BJ (cell line): Measurements from ENCODE around the gene TPCN2. TPM values are rescaled to one million over a fixed set of nuclear protein-coding genes. Genes with fewer than 3 reads are reported as not detected.

Source experiments
- CTCF ChIA-PET: fragments of 350-600 bp; formaldehyde crosslinking; extraction: SDS; loops from one replicate; lab custom pipeline; 2021; ENCODE audit warnings: antibody characterized with exemption, inconsistent platforms; lab: Yijun Ruan, JAX
- POLR2A ChIA-PET: fragments of 300-600 bp; sonication (Branson Sonifier 250); formaldehyde crosslinking; extraction: SDS; loops from one replicate; lab custom pipeline; 2021; ENCODE audit warnings: antibody characterized with exemption; lab: Charles Lee
- DNase-seq: peaks from one replicate; pipeline ENCODE4 v3.0.0-alpha.2; 2011; ENCODE audit warnings: low read depth
- H3K27me3 ChIP-seq: 2 replicates; pipeline ENCODE4 v1.6.0; 2011; ENCODE audit warnings: low read length; ENCODE audit not compliant: control insufficient read depth, insufficient read depth
- H3K36me3 ChIP-seq: 2 replicates; pipeline ENCODE4 v1.5.1; 2011; ENCODE audit warnings: low read length; ENCODE audit not compliant: control insufficient read depth, insufficient read depth
- H3K4me3 ChIP-seq: 2 replicates; pipeline ENCODE4 v1.5.1; 2011; ENCODE audit warnings: low read depth, mild to moderate bottlenecking, control low read depth, low read length
- CTCF ChIP-seq: IDR thresholded peaks from 2 replicates; pipeline ENCODE4 v1.5.1; 2011; ENCODE audit warnings: low read depth, mild to moderate bottlenecking, control low read depth, inconsistent platforms, low read length, moderate library complexity; ENCODE audit not compliant: insufficient read depth
- polyA plus RNA-seq: library from polyadenylated mRNA; depleted of rRNA; stranded (reverse); fragments of >200 nt; gene quantifications from 2 replicates; pipeline ENCODE4 v1.2.3, GENCODE V29; 2011

The TPCN2 gene
- polyA plus RNA-seq, 1 experiment, result 9.9 TPM

GRCh38 chr11:69099180-69099579 is 50.4 kb downstream of the TPCN2 start:
- no peak overlapping the region for H3K4me3 ChIP-seq
- DNase-seq, result no peak
- CTCF ChIA-PET, result interaction anchor here (0.6 to 5.8 kb wide), 9 partner anchors 10 to 586 kb away, joined by 3 to 94 read pairs (median 4); partner anchors contain the start of genes CCND1 and LTO1
- H3K27me3 ChIP-seq, result no peaks in the 10 kb centered on the region
- H3K36me3 ChIP-seq, result no peaks in the 10 kb centered on the region
- POLR2A ChIA-PET, result interaction anchor here (0.6 kb wide), 1 partner anchor 91 kb away, joined by 3 read pairs; no protein-coding TSS in a partner anchor
- TF ChIP-seq CTCF, result no peak

GRCh38 chr11:69100454-69101114 is 51.9 kb downstream of the TPCN2 start:
- Histone ChIP-seq H3K27me3 (no peaks in the 10 kb centered on the region), H3K36me3 (no peaks in the 10 kb centered on the region), H3K4me3 (no peak overlapping the region)
- DNase-seq, result no peak
- CTCF ChIA-PET, result interaction anchor here (0.9 to 5.8 kb wide), 16 partner anchors 8 to 583 kb away, joined by 3 to 94 read pairs (median 6); partner anchors contain the start of genes CCND1 and LTO1
- TF ChIP-seq CTCF, result no peak
- POLR2A ChIA-PET, result no interaction called here

GRCh38 chr11:69101115-69101791 is 52.5 kb downstream of the TPCN2 start:
- POLR2A ChIA-PET, result no interaction called here
- H3K27me3 ChIP-seq, result no peaks in the 10 kb centered on the region
- CTCF ChIA-PET, result interaction anchor here (0.5 to 5.8 kb wide), 39 partner anchors 8 to 578 kb away, joined by 3 to 94 read pairs (median 4); partner anchors contain the start of genes CCND1 and LTO1

GRCh38 chr11:69101792-69102695 is 53.3 kb downstream of the TPCN2 start:
- POLR2A ChIA-PET, result no interaction called here
- H3K36me3 ChIP-seq, result no peaks in the 10 kb centered on the region
- no peaks in the 10 kb centered on the region for H3K27me3 ChIP-seq
- CTCF ChIA-PET, result interaction anchor here (0.5 to 5.8 kb wide), 39 partner anchors 9 to 577 kb away, joined by 3 to 94 read pairs (median 4); partner anchors contain the start of genes CCND1 and LTO1
- DNase-seq, result no peak
- no peak for TF ChIP-seq CTCF
- no peak overlapping the region for H3K4me3 ChIP-seq

More at GRCh38 chr11:69101115-69101791, 52.5 kb downstream of the TPCN2 start:
- DNase-seq, result no peak
- peak; percentile 100 for TF ChIP-seq CTCF
- Histone ChIP-seq H3K4me3 (no peak overlapping the region), H3K36me3 (no peaks in the 10 kb centered on the region)
